ENCODE results near the gene ARHGAP15. TPM values are rescaled to one million over a fixed set of nuclear protein-coding genes. Genes with fewer than 3 reads are reported as not detected.
A peak's percentile ranks its signal among the peaks of the same experiment; 100 is the strongest.

The ARHGAP15 gene
- total RNA-seq = 1 to 10 TPM in 4 of 6 donors, under 1 TPM in 2; 0.69 to 5.2 (median 1.5) TPM
- 1 to 10 TPM in 1 of 2 donors, under 1 TPM in 1; 0.80 to 1.7 TPM for polyA plus RNA-seq

DNA sequence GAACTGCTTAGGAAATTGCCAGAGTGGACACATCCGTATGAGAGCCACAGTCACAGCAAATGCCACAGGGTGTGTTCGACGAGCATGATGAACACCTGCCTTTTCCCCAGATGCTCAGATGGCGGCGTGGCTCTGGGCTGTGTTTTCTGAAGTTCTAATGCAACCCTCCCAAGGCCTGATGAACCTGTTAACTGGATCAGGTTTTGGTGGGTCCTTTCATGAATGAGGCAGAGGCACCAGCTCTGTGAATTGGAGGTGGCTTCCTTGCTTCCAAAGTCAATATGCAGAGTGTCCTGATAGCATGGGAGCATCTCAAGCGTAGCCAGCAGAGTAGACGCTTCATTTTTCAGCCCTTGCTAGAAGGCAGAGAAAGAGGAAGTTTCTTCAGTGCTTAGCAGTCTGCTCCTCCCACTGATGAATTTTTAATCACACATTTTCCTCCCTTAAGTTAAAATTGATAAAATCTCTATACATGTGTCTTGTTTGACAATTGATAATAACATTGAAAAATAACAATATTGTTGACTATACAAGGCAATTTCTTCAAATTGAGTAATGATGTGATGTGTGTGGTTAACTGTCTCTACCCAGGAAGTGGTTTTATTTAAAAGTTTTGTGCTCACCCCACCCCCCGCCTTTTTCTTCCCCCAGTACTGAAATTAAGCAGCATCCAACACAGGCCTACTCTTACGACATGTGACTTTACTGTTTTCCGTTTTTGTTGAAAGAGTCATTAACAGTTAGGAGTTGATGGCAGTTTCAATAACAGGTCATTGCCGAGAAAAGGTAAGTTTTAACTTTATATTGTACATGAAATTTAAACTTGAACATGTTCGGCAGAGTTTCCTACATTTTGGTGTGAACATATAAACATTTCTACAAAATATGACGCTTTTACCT is at the start of gene ARHGAP15:
Gene ARHGAP15 (plus strand): TSS at position 739 of the 900 bp plus-strand sequence.
- H3K27ac ChIP-seq = peak within 1 kb of the TSS in 2 of 4 donors; percentile 33 to 39
- FAIRE-seq = no peak

GRCh38 chr2:143081616-143082015 is 47.6 kb upstream of the ARHGAP15 start:
- WGBS, 2 donors = 54 to 69% methylated on average over 1 of the region's 1 CpG
- ATAC-seq (no peak), FAIRE-seq (no peak), DNase-seq (no peak)
- intact Hi-C loops (cut with DNase I) = no loop called here
- Histone ChIP-seq H3K36me3 (no peaks in the 10 kb centered on the region), H3K4me3 (no peak overlapping the region), H3K27ac (no peak overlapping the region), H3K9me3 (no peaks in the 10 kb centered on the region), H3K4me1 (no peaks in the 10 kb centered on the region), H3K27me3 (no peaks in the 10 kb centered on the region)
- TF ChIP-seq, protein P1, sequence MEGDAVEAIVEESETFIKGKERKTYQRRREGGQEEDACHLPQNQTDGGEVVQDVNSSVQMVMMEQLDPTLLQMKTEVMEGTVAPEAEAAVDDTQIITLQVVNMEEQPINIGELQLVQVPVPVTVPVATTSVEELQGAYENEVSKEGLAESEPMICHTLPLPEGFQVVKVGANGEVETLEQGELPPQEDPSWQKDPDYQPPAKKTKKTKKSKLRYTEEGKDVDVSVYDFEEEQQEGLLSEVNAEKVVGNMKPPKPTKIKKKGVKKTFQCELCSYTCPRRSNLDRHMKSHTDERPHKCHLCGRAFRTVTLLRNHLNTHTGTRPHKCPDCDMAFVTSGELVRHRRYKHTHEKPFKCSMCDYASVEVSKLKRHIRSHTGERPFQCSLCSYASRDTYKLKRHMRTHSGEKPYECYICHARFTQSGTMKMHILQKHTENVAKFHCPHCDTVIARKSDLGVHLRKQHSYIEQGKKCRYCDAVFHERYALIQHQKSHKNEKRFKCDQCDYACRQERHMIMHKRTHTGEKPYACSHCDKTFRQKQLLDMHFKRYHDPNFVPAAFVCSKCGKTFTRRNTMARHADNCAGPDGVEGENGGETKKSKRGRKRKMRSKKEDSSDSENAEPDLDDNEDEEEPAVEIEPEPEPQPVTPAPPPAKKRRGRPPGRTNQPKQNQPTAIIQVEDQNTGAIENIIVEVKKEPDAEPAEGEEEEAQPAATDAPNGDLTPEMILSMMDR (IDR thresholded peaks at IDR 0.05) = no peak

More for the DNA sequence above, at the start of gene ARHGAP15:
- DNase-seq = no peak
- TF ChIP-seq, protein P1 (IDR thresholded peaks at IDR 0.05) = no peak
- ATAC-seq = peak in 2 of 4 donors; percentile 67 to 75
- H3K27me3 ChIP-seq = no peaks in the 10 kb centered on the region
- no peaks in the 10 kb centered on the region for H3K4me1 ChIP-seq
- no peaks in the 10 kb centered on the region for H3K9me3 ChIP-seq
- H3K4me3 ChIP-seq = peak within 1 kb of the TSS in 1 of 4 donors; percentile 10
- intact Hi-C loops (cut with DNase I) = no loop called here
- WGBS, 2 donors = 60 to 73% methylated on average over 13 of the region's 13 CpGs
- H3K36me3 ChIP-seq = no peaks in the 10 kb centered on the region

- H3K36me3 ChIP-seq = no peaks in the 10 kb centered on the region
- DNase-seq (no peak), FAIRE-seq (no peak), ATAC-seq (peak in 1 of 4 donors; percentile 66)
- intact Hi-C loops (cut with DNase I) = no loop called here
- TF ChIP-seq, protein P1 (IDR thresholded peaks at IDR 0.05) = no peak
- no peak overlapping the region for H3K4me3 ChIP-seq
- H3K27me3 ChIP-seq = no peaks in the 10 kb centered on the region
- no peak overlapping the region for H3K27ac ChIP-seq
- H3K4me1 ChIP-seq = no peaks in the 10 kb centered on the region
- 65 to 80% methylated on average over 2 of the region's 2 CpGs for WGBS, 2 donors
- H3K9me3 ChIP-seq = no peaks in the 10 kb centered on the region
These were observed 45.6 kb upstream of the ARHGAP15 start for GRCh38 chr2:143083636-143084035.

DNA sequence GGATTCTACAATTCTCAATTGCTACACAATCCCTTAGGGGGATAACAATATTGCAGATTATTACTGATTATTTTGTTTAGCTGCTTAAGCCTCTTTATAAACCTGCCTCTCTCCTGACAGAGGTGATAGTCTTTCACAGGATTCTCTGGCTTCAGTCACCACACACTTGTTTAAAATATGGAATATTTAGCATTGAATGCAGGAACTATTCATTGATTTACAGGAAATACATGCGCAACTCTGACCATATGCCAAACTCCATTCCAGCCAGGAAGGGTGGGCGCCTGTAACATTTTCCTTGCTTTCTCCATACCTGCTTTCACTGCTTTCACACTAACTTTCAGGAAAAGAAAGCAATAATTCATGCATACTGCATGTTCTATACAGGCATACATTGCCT is 44.8 kb upstream of the ARHGAP15 start:
- Histone ChIP-seq H3K27me3 (no peaks in the 10 kb centered on the region), H3K4me3 (no peak overlapping the region), H3K36me3 (no peaks in the 10 kb centered on the region), H3K9me3 (no peaks in the 10 kb centered on the region), H3K27ac (no peak overlapping the region), H3K4me1 (no peaks in the 10 kb centered on the region)
- intact Hi-C loops (cut with DNase I) = no loop called here
- DNase-seq = no peak
- FAIRE-seq = no peak
- ATAC-seq = no peak
- WGBS, 2 donors = 80 to 84% methylated on average over 2 of the region's 2 CpGs
- TF ChIP-seq, protein P1 (IDR thresholded peaks at IDR 0.05) = no peak
